GM04503 (cell line): ENCODE results near the gene KIF22.

Experiments
- DNase-seq: peaks from one replicate; pipeline ENCODE4 v3.0.0-alpha.2; 2012; ENCODE audit warnings: low read depth

Gene KIF22

GRCh38 chr16:29841631-29842030 lies 51.1 kb downstream of the KIF22 start:
- DNase-seq = no peak

GRCh38 chr16:29842732-29843346 lies 52.3 kb downstream of the KIF22 start:
- no peak for DNase-seq

GRCh38 chr16:29843931-29844330 lies 53.4 kb downstream of the KIF22 start:
- no peak for DNase-seq

- DNase-seq = no peak
Measured at GRCh38 chr16:29844575-29845331, 54.2 kb downstream of the KIF22 start.

- no peak for DNase-seq
Measured at GRCh38 chr16:29845656-29846055, 55.1 kb downstream of the KIF22 start.

GRCh38 chr16:29848420-29849297 lies 58.1 kb downstream of the KIF22 start:
- DNase-seq = no peak

GRCh38 chr16:29849505-29849904 lies 59.0 kb downstream of the KIF22 start:
- DNase-seq = no peak

GRCh38 chr16:29850998-29851397 lies 60.4 kb downstream of the KIF22 start:
- DNase-seq = no peak

GRCh38 chr16:29852654-29853053 lies 62.1 kb downstream of the KIF22 start:
- DNase-seq = peak; percentile 54

- no peak for DNase-seq
Measured at GRCh38 chr16:29854520-29855100, 64.1 kb downstream of the KIF22 start.
